Adrenal gland (tissue), 5 donors: ENCODE measurements around the gene TMPRSS3.

Experiments
- POLR2A ChIP-seq, 2 donors: fragments of 450-650 bp; IDR thresholded peaks; one replicate each; pipeline ENCODE4 v1.6.1; 2017; ENCODE audit warnings: antibody characterized with exemption in 2 of 2, mild to moderate bottlenecking in 2 of 2, moderate library complexity in 1 of 2
- TF ChIP-seq, protein P1 (sequence below), 6 experiments: fragments of 450-650 bp in 4 of 6; fragments of 200-600 bp in 2 of 6; sonication (generic) in 1 of 6; IDR thresholded peaks; 1 replicate in 5 of 6; 2 replicates in 1 of 6; pipeline versions ENCODE4 v1.5.1 to v1.8.0; 2016 to 2021; ENCODE audit warnings: antibody characterized with exemption in 6 of 6, mild to moderate bottlenecking in 2 of 6, moderate library complexity in 1 of 6
- donor health status: DM: no; HTN: no; CAD: no.

DNA sequence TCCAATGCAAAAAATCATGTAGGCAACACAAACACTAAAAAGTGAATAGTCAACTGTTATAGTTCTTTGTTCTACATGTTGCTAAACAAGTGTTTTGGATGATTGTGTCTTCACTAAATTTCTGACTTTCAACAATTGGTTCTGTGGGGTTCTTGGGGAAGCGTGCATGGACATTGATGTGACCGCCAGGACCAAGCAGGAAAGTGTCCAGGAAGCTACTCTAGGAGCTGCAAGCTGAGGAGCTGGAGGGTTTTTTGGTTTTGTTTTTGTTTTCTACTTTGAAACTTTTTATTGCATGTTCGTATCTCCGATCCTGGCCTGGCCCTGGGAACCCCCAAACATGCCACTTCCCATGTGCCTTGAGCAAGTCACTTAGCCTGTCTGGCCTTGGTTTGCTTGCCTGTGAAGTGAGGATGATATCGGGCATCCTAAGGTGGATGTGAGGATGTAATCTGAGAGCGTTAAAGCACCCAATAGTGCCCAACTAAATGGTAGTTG, 8.0 kb downstream of the TMPRSS3 start:
- TF ChIP-seq, protein P1, sequence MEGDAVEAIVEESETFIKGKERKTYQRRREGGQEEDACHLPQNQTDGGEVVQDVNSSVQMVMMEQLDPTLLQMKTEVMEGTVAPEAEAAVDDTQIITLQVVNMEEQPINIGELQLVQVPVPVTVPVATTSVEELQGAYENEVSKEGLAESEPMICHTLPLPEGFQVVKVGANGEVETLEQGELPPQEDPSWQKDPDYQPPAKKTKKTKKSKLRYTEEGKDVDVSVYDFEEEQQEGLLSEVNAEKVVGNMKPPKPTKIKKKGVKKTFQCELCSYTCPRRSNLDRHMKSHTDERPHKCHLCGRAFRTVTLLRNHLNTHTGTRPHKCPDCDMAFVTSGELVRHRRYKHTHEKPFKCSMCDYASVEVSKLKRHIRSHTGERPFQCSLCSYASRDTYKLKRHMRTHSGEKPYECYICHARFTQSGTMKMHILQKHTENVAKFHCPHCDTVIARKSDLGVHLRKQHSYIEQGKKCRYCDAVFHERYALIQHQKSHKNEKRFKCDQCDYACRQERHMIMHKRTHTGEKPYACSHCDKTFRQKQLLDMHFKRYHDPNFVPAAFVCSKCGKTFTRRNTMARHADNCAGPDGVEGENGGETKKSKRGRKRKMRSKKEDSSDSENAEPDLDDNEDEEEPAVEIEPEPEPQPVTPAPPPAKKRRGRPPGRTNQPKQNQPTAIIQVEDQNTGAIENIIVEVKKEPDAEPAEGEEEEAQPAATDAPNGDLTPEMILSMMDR (IDR thresholded peaks at IDR 0.05), result no peak
- TF ChIP-seq POLR2A (IDR thresholded peaks at IDR 0.05), result no peak
